ENCODE results near the gene VWA3A.

Gene VWA3A

GRCh38 chr16:22202261-22202637 is 109.9 kb downstream of the VWA3A start:
- no peak for TF ChIP-seq CTCF (IDR thresholded peaks at IDR 0.05; ENCODE audit: borderline replicate concordance, extremely low read depth, low read length, poor library complexity, severe bottlenecking)
- TF ChIP-seq EZH2 (IDR thresholded peaks at IDR 0.05; ENCODE audit: borderline replicate concordance, low read depth, low read length, severe bottlenecking) = no peak
- H3K4me2 ChIP-seq (ENCODE audit: insufficient read depth, low read length) = no peak overlapping the region
- no peaks in the 10 kb centered on the region; the same call in 1 of the 2 replicates for H3K36me3 ChIP-seq (ENCODE audit: insufficient read depth, low read length)
- 0 out of 2 replicates have a peak, but pooled peaks cover 1% of the 10 kb centered on the region for H4K20me1 ChIP-seq (ENCODE audit: insufficient read depth, low read length)
- H2AFZ ChIP-seq (ENCODE audit: low read depth, low read length) = no peak overlapping the region
- ATAC-seq (ENCODE audit: insufficient read depth, low read depth) (no peak), DNase-seq (no peak)
- H3K9me3 ChIP-seq (ENCODE audit: insufficient read depth, low read length, severe bottlenecking) = no peaks in the 10 kb centered on the region
- H3K27ac ChIP-seq (ENCODE audit: low read length) = no peak overlapping the region
- H3K4me3 ChIP-seq (ENCODE audit: low read depth in 1 of 2, low read length in 2 of 2) = no peak overlapping the region
- no peak overlapping the region for H3K9ac ChIP-seq (ENCODE audit: low read depth, low read length)
- H3K79me2 ChIP-seq (ENCODE audit: insufficient read depth, low read length) = peaks cover 8% of the 10 kb centered on the region
- peaks cover 8% of the 10 kb centered on the region for H3K4me1 ChIP-seq (ENCODE audit: insufficient read depth, low read length)
- H3K27me3 ChIP-seq (ENCODE audit: insufficient read depth, low read length, poor library complexity) = no peaks in the 10 kb centered on the region

GRCh38 chr16:22203091-22203490 is 110.8 kb downstream of the VWA3A start:
- TF ChIP-seq EZH2 (IDR thresholded peaks at IDR 0.05; ENCODE audit: borderline replicate concordance, low read depth, low read length, severe bottlenecking) (no peak), CTCF (IDR thresholded peaks at IDR 0.05; ENCODE audit: borderline replicate concordance, extremely low read depth, low read length, poor library complexity, severe bottlenecking) (no peak)
- ATAC-seq (ENCODE audit: insufficient read depth, low read depth) (no peak), DNase-seq (no peak)
- Histone ChIP-seq H3K4me2 (ENCODE audit: insufficient read depth, low read length) (no peak overlapping the region), H3K9me3 (ENCODE audit: insufficient read depth, low read length, severe bottlenecking) (no peaks in the 10 kb centered on the region), H3K36me3 (ENCODE audit: insufficient read depth, low read length) (no peaks in the 10 kb centered on the region; the same call in 1 of the 2 replicates), H3K27ac (ENCODE audit: low read length) (no peak overlapping the region), H3K27me3 (ENCODE audit: insufficient read depth, low read length, poor library complexity) (no peaks in the 10 kb centered on the region), H3K4me1 (ENCODE audit: insufficient read depth, low read length) (peaks cover 17% of the 10 kb centered on the region), H3K79me2 (ENCODE audit: insufficient read depth, low read length) (peaks cover 16% of the 10 kb centered on the region), H3K4me3 (ENCODE audit: low read depth in 1 of 2, low read length in 2 of 2) (no peak overlapping the region), H2AFZ (ENCODE audit: low read depth, low read length) (no peak overlapping the region), H4K20me1 (ENCODE audit: insufficient read depth, low read length) (peaks cover 9% of the 10 kb centered on the region; the same call in 1 of the 2 replicates), H3K9ac (ENCODE audit: low read depth, low read length) (no peak overlapping the region)

GRCh38 chr16:22204091-22204655 is 111.8 kb downstream of the VWA3A start:
- no peaks in the 10 kb centered on the region for H3K9me3 ChIP-seq (ENCODE audit: insufficient read depth, low read length, severe bottlenecking)
- H3K27ac ChIP-seq (ENCODE audit: low read length) = no peak overlapping the region
- peaks cover 25% of the 10 kb centered on the region for H3K79me2 ChIP-seq (ENCODE audit: insufficient read depth, low read length)
- H3K36me3 ChIP-seq (ENCODE audit: insufficient read depth, low read length) = no peaks in the 10 kb centered on the region; the same call in 1 of the 2 replicates
- H3K4me1 ChIP-seq (ENCODE audit: insufficient read depth, low read length) = peaks cover 17% of the 10 kb centered on the region
- no peak overlapping the region for H3K9ac ChIP-seq (ENCODE audit: low read depth, low read length)
- H3K4me2 ChIP-seq (ENCODE audit: insufficient read depth, low read length) = no peak overlapping the region
- no peak overlapping the region for H3K4me3 ChIP-seq (ENCODE audit: low read depth in 1 of 2, low read length in 2 of 2)
- H3K27me3 ChIP-seq (ENCODE audit: insufficient read depth, low read length, poor library complexity) = no peaks in the 10 kb centered on the region
- H4K20me1 ChIP-seq (ENCODE audit: insufficient read depth, low read length) = peaks cover 9% of the 10 kb centered on the region; the same call in 1 of the 2 replicates
- DNase-seq = no peak
- H2AFZ ChIP-seq (ENCODE audit: low read depth, low read length) = no peak overlapping the region
- TF ChIP-seq EZH2 (IDR thresholded peaks at IDR 0.05; ENCODE audit: borderline replicate concordance, low read depth, low read length, severe bottlenecking) = no peak
- ATAC-seq (ENCODE audit: insufficient read depth, low read depth) = no peak

GRCh38 chr16:22205577-22206012 is 113.3 kb downstream of the VWA3A start:
- Histone ChIP-seq H3K4me3 (ENCODE audit: low read depth in 1 of 2, low read length in 2 of 2) (peak overlapping the region in 1 of 2 experiments; percentile 92; a peak in 2 of 4 replicates), H3K4me1 (ENCODE audit: insufficient read depth, low read length) (peaks cover 17% of the 10 kb centered on the region), H3K27me3 (ENCODE audit: insufficient read depth, low read length, poor library complexity) (no peaks in the 10 kb centered on the region), H3K36me3 (ENCODE audit: insufficient read depth, low read length) (peaks cover 6% of the 10 kb centered on the region), H3K9ac (ENCODE audit: low read depth, low read length) (peak overlapping the region; percentile 72), H3K9me3 (ENCODE audit: insufficient read depth, low read length, severe bottlenecking) (no peaks in the 10 kb centered on the region), H3K27ac (ENCODE audit: low read length) (no peak overlapping the region), H3K4me2 (ENCODE audit: insufficient read depth, low read length) (peak overlapping the region; percentile 85), H2AFZ (ENCODE audit: low read depth, low read length) (peak overlapping the region; percentile 61), H3K79me2 (ENCODE audit: insufficient read depth, low read length) (peaks cover 38% of the 10 kb centered on the region), H4K20me1 (ENCODE audit: insufficient read depth, low read length) (peaks cover 11% of the 10 kb centered on the region; the same call in 1 of the 2 replicates)
- TF ChIP-seq EZH2 (IDR thresholded peaks at IDR 0.05; ENCODE audit: borderline replicate concordance, low read depth, low read length, severe bottlenecking) (no peak), CTCF (IDR thresholded peaks at IDR 0.05; ENCODE audit: borderline replicate concordance, extremely low read depth, low read length, poor library complexity, severe bottlenecking) (no peak)
- no peak for DNase-seq
- ATAC-seq (ENCODE audit: insufficient read depth, low read depth) = no peak

All from DND-41 (cell line).